WTC11 (cell line): ENCODE measurements around the gene GPRIN3. TPM values are rescaled to one million over a fixed set of nuclear protein-coding genes. Genes with fewer than 3 reads are reported as not detected.

Experiments used
- ATAC-seq: fragments of 200-7000 bp; cut with Tn5 transposase; 2 replicates; pipeline ENCODE4 v1.10.0; 2021; ENCODE audit warnings: mild to moderate bottlenecking, moderate library complexity
- CTCF ChIA-PET: fragments of 300-600 bp; sonication (Branson Sonifier 250); formaldehyde crosslinking; loops from one replicate; lab custom pipeline; 2021; ENCODE audit warnings: antibody characterized with exemption; lab: Charles Lee
- POLR2A ChIA-PET: fragments of 350-600 bp; sonication (Branson Sonifier 250); formaldehyde crosslinking; loops from one replicate; lab custom pipeline; 2021; ENCODE audit warnings: antibody characterized with exemption; lab: Charles Lee
- DNase-seq: peaks from one replicate; pipeline ENCODE4 v3.0.0; 2021; ENCODE audit warnings: low spot score
- H3K27ac Mint-ChIP-seq: 2 replicates; pipeline ENCODE4 v1.8.0; 2021; ENCODE audit warnings: mixed read lengths
- H3K27me3 Mint-ChIP-seq: 2 replicates; pipeline ENCODE4 v1.8.0; 2021; ENCODE audit warnings: low read depth, mild to moderate bottlenecking, moderate library complexity, mixed read lengths
- H3K36me3 Mint-ChIP-seq: 2 replicates; pipeline ENCODE4 v1.8.0; 2021; ENCODE audit warnings: mixed read lengths
- H3K4me1 Mint-ChIP-seq: 2 replicates; pipeline ENCODE4 v1.8.0; 2022; ENCODE audit warnings: mixed read lengths
- H3K4me3 Mint-ChIP-seq: 2 replicates; pipeline ENCODE4 v1.8.0; 2021; ENCODE audit warnings: mild to moderate bottlenecking, moderate library complexity, mixed read lengths
- H3K9me3 Mint-ChIP-seq: 2 replicates; pipeline ENCODE4 v1.8.0; 2021; ENCODE audit warnings: mixed read lengths
- AR ChIP-seq: fragments of 250-450 bp; sonication (Bioruptor Pico); IDR thresholded peaks from 2 replicates; pipeline ENCODE4 v1.9.0; 2021; ENCODE audit warnings: mild to moderate bottlenecking
- ATF3 ChIP-seq: sonication (generic); formaldehyde crosslinking; conservative IDR thresholded peaks from 2 replicates; pipeline ENCODE4 v1.8.1; 2022; ENCODE audit warnings: mild to moderate bottlenecking, missing genetic modification reagents
- ATF6 ChIP-seq: sonication (generic); formaldehyde crosslinking; IDR thresholded peaks from 2 replicates; pipeline ENCODE4 v1.8.1; 2023; ENCODE audit warnings: mild to moderate bottlenecking, missing genetic modification reagents
- CREB1 ChIP-seq: sonication (generic); formaldehyde crosslinking; IDR thresholded peaks from 2 replicates; pipeline ENCODE4 v1.8.0; 2023; ENCODE audit warnings: mild to moderate bottlenecking, missing genetic modification reagents
- E2F1 ChIP-seq: sonication (generic); formaldehyde crosslinking; IDR thresholded peaks from 2 replicates; pipeline ENCODE4 v1.8.0; 2022; ENCODE audit warnings: mild to moderate bottlenecking, missing genetic modification reagents
- E2F5 ChIP-seq: sonication (generic); formaldehyde crosslinking; IDR thresholded peaks from 2 replicates; pipeline ENCODE4 v1.8.1; 2022; ENCODE audit warnings: mild to moderate bottlenecking, moderate library complexity, missing genetic modification reagents
- EMX1 ChIP-seq: fragments of 250-450 bp; sonication (Bioruptor Pico); IDR thresholded peaks from 2 replicates; pipeline ENCODE4 v1.8.0; 2021; ENCODE audit warnings: mild to moderate bottlenecking
- FOXP1 ChIP-seq: sonication (generic); formaldehyde crosslinking; IDR thresholded peaks from 2 replicates; pipeline ENCODE4 v1.8.0; 2022; ENCODE audit warnings: missing genetic modification reagents, mild to moderate bottlenecking, moderate library complexity, borderline replicate concordance
- GABPB1 ChIP-seq: sonication (generic); formaldehyde crosslinking; IDR thresholded peaks from 2 replicates; pipeline ENCODE4 v1.8.1; 2023; ENCODE audit warnings: mild to moderate bottlenecking, missing genetic modification reagents
- IRF1 ChIP-seq: sonication (generic); formaldehyde crosslinking; IDR thresholded peaks from 2 replicates; pipeline ENCODE4 v1.8.0; 2023; ENCODE audit warnings: missing genetic modification reagents
- IRF2 ChIP-seq: sonication (generic); formaldehyde crosslinking; IDR thresholded peaks from 2 replicates; pipeline ENCODE4 v1.8.0; 2022; ENCODE audit warnings: low read depth, missing genetic modification reagents, borderline replicate concordance
- MYBL2 ChIP-seq: sonication (generic); formaldehyde crosslinking; IDR thresholded peaks from 2 replicates; pipeline ENCODE4 v1.8.1; 2023; ENCODE audit warnings: mild to moderate bottlenecking, moderate library complexity, missing genetic modification reagents
- NR2C2 ChIP-seq: sonication (generic); formaldehyde crosslinking; IDR thresholded peaks from 2 replicates; pipeline ENCODE4 v1.8.0; 2022; ENCODE audit warnings: mild to moderate bottlenecking, missing genetic modification reagents
- OVOL2 ChIP-seq: fragments of 250-450 bp; sonication (Bioruptor Pico); IDR thresholded peaks from 2 replicates; pipeline ENCODE4 v1.9.0; 2021; ENCODE audit warnings: mild to moderate bottlenecking, borderline replicate concordance
- PRRX2 ChIP-seq: fragments of 250-450 bp; sonication (Bioruptor Pico); IDR thresholded peaks from 2 replicates; pipeline ENCODE4 v1.8.0; 2021; ENCODE audit warnings: mild to moderate bottlenecking
- RELA ChIP-seq: sonication (generic); formaldehyde crosslinking; IDR thresholded peaks from 2 replicates; pipeline ENCODE4 v1.8.1; 2022; ENCODE audit warnings: missing genetic modification reagents, mild to moderate bottlenecking, borderline replicate concordance
- SMAD3 ChIP-seq: sonication (generic); formaldehyde crosslinking; IDR thresholded peaks from 2 replicates; pipeline ENCODE4 v1.8.0; 2022; ENCODE audit warnings: missing genetic modification reagents, mild to moderate bottlenecking, borderline replicate concordance
- SMAD4 ChIP-seq: sonication (generic); formaldehyde crosslinking; IDR thresholded peaks from 2 replicates; pipeline ENCODE4 v1.8.0; 2022; ENCODE audit warnings: mild to moderate bottlenecking, missing genetic modification reagents
- TCF7 ChIP-seq: sonication (generic); formaldehyde crosslinking; IDR thresholded peaks from 2 replicates; pipeline ENCODE4 v1.8.0; 2022; ENCODE audit warnings: mild to moderate bottlenecking, low read depth, missing genetic modification reagents, moderate library complexity
- TP53 ChIP-seq: sonication (generic); formaldehyde crosslinking; IDR thresholded peaks from 2 replicates; pipeline ENCODE4 v1.8.1; 2023; ENCODE audit warnings: mild to moderate bottlenecking, missing genetic modification reagents
- USF1 ChIP-seq: sonication (generic); formaldehyde crosslinking; IDR thresholded peaks from 2 replicates; pipeline ENCODE4 v1.8.0; 2022; ENCODE audit warnings: mild to moderate bottlenecking, missing genetic modification reagents
- ZNF219 ChIP-seq: sonication (generic); formaldehyde crosslinking; IDR thresholded peaks from 2 replicates; pipeline ENCODE4 v1.8.0; 2023; ENCODE audit warnings: missing genetic modification reagents, mild to moderate bottlenecking, borderline replicate concordance
- ZNF317 ChIP-seq: sonication (generic); formaldehyde crosslinking; IDR thresholded peaks from 2 replicates; pipeline ENCODE4 v1.8.1; 2023; ENCODE audit warnings: low read depth, mild to moderate bottlenecking, moderate library complexity, missing genetic modification reagents, borderline replicate concordance
- ZNF416 ChIP-seq: fragments of 250-450 bp; sonication (Bioruptor Pico); IDR thresholded peaks from 2 replicates; pipeline ENCODE4 v1.9.0; 2021; ENCODE audit warnings: mild to moderate bottlenecking, inconsistent platforms
- ZNF423 ChIP-seq: fragments of 250-450 bp; sonication (Bioruptor Pico); IDR thresholded peaks from 2 replicates; pipeline ENCODE4 v2.1.2; 2022; ENCODE audit warnings: mild to moderate bottlenecking, moderate library complexity
- total RNA-seq: library from RNA; stranded (reverse); gene quantifications from 3 replicates; pipeline ENCODE4 v1.2.3, GENCODE V29; 2021

GPRIN3 gene
- total RNA-seq, 1 experiment from 2014 or later: 2.0 TPM

- Mint-ChIP-seq H3K4me1 (peaks cover 28% of the 10 kb centered on the region), H3K9me3 (no peaks in the 10 kb centered on the region), H3K4me3 (no peak overlapping the region; the same call in 1 of the 2 replicates), H3K27me3 (peaks cover 25% of the 10 kb centered on the region), H3K27ac (no peak overlapping the region), H3K36me3 (no peaks in the 10 kb centered on the region)
- no peak for ATAC-seq
- ChIA-PET POLR2A (no interaction called here), CTCF (no interaction called here)
- DNase-seq: no peak
- TF ChIP-seq FOXP1 (CRISPR knock-in tag): no peak
- TF ChIP-seq USF1 (CRISPR knock-in tag): no peak
- TF ChIP-seq PRRX2 (CRISPR knock-in tag): no peak
- no peak for TF ChIP-seq SMAD4 (CRISPR knock-in tag)
- no peak for TF ChIP-seq E2F5 (CRISPR knock-in tag)
- no peak for TF ChIP-seq ZNF423 (CRISPR knock-in tag)
- no peak for TF ChIP-seq RELA (CRISPR knock-in tag)
- no peak for TF ChIP-seq MYBL2 (CRISPR knock-in tag)
- TF ChIP-seq SMAD3 (CRISPR knock-in tag): no peak
- no peak for TF ChIP-seq E2F1 (CRISPR knock-in tag)
- TF ChIP-seq GABPB1 (CRISPR knock-in tag): no peak
- TF ChIP-seq IRF1 (CRISPR knock-in tag): no peak
- no peak for TF ChIP-seq ZNF219 (CRISPR knock-in tag)
- TF ChIP-seq TCF7 (CRISPR knock-in tag): no peak
- TF ChIP-seq ZNF416: no peak
Measured at GRCh38 chr4:89305712-89306437, 1.7 kb downstream of the GPRIN3 start.

GRCh38 chr4:89305028-89305427 is 2.6 kb downstream of the GPRIN3 start:
- CTCF ChIA-PET: no interaction called here
- DNase-seq: no peak
- no peak for ATAC-seq
- H3K36me3 Mint-ChIP-seq: no peaks in the 10 kb centered on the region
- H3K9me3 Mint-ChIP-seq: no peaks in the 10 kb centered on the region
- no peak overlapping the region for H3K4me3 Mint-ChIP-seq
- peaks cover 25% of the 10 kb centered on the region for H3K27me3 Mint-ChIP-seq
- peaks cover 28% of the 10 kb centered on the region for H3K4me1 Mint-ChIP-seq
- POLR2A ChIA-PET: no interaction called here
- H3K27ac Mint-ChIP-seq: no peak overlapping the region
- TF ChIP-seq ATF6 (CRISPR knock-in tag): no peak
- TF ChIP-seq CREB1 (CRISPR knock-in tag): no peak
- TF ChIP-seq AR (CRISPR knock-in tag): no peak
- no peak for TF ChIP-seq TP53 (CRISPR knock-in tag)
- no peak for TF ChIP-seq FOXP1 (CRISPR knock-in tag)
- TF ChIP-seq E2F5 (CRISPR knock-in tag): no peak
- no peak for TF ChIP-seq ZNF416
- TF ChIP-seq EMX1: no peak
- no peak for TF ChIP-seq ZNF317
- no peak for TF ChIP-seq ATF3 (CRISPR knock-in tag)
- no peak for TF ChIP-seq IRF2 (CRISPR knock-in tag)
- no peak for TF ChIP-seq OVOL2 (CRISPR knock-in tag)
- TF ChIP-seq NR2C2 (CRISPR knock-in tag): no peak
